Effector memory CD4-positive, alpha-beta T cell (primary cell): Measurements from ENCODE around the gene MCU.
"Not testable (repeated sequence)": the region's sequence is repeated elsewhere in the genome, so short reads cannot be mapped to it uniquely, and the experiment has no call there.

Experiments used
- DNase-seq, 3 donors: peaks; one replicate each; pipeline ENCODE4 v3.0.0-alpha.2; 2020
- H3K27ac ChIP-seq: 2 replicates; pipeline ENCODE4 v1.7.0; 2013; ENCODE audit warnings: mild to moderate bottlenecking, low read length, moderate library complexity; ENCODE audit not compliant: insufficient read depth, poor library complexity, severe bottlenecking
- H3K27me3 ChIP-seq: replicated peaks from 2 replicates; pipeline ENCODE4 v1.7.0; 2013; ENCODE audit warnings: mild to moderate bottlenecking, low read length; ENCODE audit not compliant: insufficient read depth, control insufficient read depth, poor library complexity, severe bottlenecking
- H3K36me3 ChIP-seq: 2 replicates; pipeline ENCODE4 v1.7.0; 2013; ENCODE audit warnings: mild to moderate bottlenecking, low read length, moderate library complexity; ENCODE audit not compliant: control insufficient read depth, insufficient read depth
- H3K4me1 ChIP-seq: 2 replicates; pipeline ENCODE4 v1.7.0; 2013; ENCODE audit warnings: low read length, mild to moderate bottlenecking; ENCODE audit not compliant: control insufficient read depth, insufficient read depth, poor library complexity, severe bottlenecking
- H3K4me3 ChIP-seq: 2 replicates; pipeline ENCODE4 v1.7.0; 2013; ENCODE audit warnings: low read length, low read depth, mild to moderate bottlenecking; ENCODE audit not compliant: insufficient read depth, poor library complexity, severe bottlenecking
- H3K9me3 ChIP-seq: 2 replicates; pipeline ENCODE4 v1.7.0; 2013; ENCODE audit warnings: mild to moderate bottlenecking, low read length, moderate library complexity; ENCODE audit not compliant: control insufficient read depth

Gene MCU

DNA sequence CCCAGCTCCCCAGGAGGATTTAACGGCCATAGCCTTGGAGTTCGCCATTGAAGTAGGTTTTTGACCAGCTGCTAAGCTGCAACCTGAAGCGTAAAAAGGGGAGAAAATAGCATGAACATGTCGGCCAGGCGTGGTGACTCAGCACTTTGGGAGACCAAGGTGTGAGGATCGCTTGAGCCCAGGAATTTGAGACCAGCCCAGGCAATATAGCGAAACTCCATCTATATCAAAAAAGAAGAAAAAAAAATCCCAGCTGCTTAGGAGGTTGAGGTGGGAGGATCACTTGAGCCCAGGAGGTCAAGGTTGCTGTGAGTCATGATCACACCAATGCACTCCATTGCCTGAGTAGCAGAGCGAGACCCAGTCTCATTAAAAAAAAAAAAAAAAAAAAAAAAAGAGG, 32.2 kb upstream of the MCU start:
- no peaks in the 10 kb centered on the region for H3K36me3 ChIP-seq
- no peaks in the 10 kb centered on the region for H3K9me3 ChIP-seq
- no peak for DNase-seq
- no peaks in the 10 kb centered on the region for H3K4me1 ChIP-seq
- no peak overlapping the region for H3K4me3 ChIP-seq
- H3K27me3 ChIP-seq, result no peaks in the 10 kb centered on the region
- H3K27ac ChIP-seq, result no peak overlapping the region

DNA sequence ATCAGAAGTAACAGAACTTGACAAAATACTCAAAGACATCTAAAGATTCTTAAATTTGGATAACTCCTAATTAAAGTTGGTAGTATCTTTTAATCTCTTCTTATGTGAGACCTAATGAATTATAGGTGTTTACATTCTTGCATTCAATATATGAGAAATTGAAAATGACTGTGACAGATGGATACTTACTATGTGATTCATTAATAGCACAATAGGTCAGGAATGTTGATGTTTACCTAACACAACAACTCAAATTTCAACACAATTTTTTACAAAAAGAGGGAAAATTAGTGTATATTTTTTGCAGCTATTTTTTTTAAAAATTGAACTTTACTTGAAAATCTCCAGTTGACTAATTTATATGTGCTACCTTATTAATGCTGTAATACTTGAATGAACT, 31.7 kb upstream of the MCU start:
- H3K9me3 ChIP-seq, result no peaks in the 10 kb centered on the region
- H3K36me3 ChIP-seq, result no peaks in the 10 kb centered on the region
- DNase-seq, result no peak
- H3K4me3 ChIP-seq, result no peak overlapping the region
- H3K27me3 ChIP-seq, result no peaks in the 10 kb centered on the region
- H3K4me1 ChIP-seq, result no peaks in the 10 kb centered on the region
- no peak overlapping the region for H3K27ac ChIP-seq

GRCh38 chr10:72661431-72661830, 30.5 kb upstream of the MCU start:
- Histone ChIP-seq H3K36me3 (no peaks in the 10 kb centered on the region), H3K27me3 (no peaks in the 10 kb centered on the region), H3K27ac (no peak overlapping the region), H3K9me3 (no peaks in the 10 kb centered on the region), H3K4me3 (no peak overlapping the region), H3K4me1 (no peaks in the 10 kb centered on the region)
- DNase-seq, result no peak

GRCh38 chr10:72663971-72664370, 28.0 kb upstream of the MCU start:
- Histone ChIP-seq H3K27me3 (no peaks in the 10 kb centered on the region), H3K4me1 (no peaks in the 10 kb centered on the region), H3K27ac (no peak overlapping the region), H3K4me3 (no peak overlapping the region), H3K36me3 (no peaks in the 10 kb centered on the region), H3K9me3 (no peaks in the 10 kb centered on the region)
- no peak for DNase-seq

DNA sequence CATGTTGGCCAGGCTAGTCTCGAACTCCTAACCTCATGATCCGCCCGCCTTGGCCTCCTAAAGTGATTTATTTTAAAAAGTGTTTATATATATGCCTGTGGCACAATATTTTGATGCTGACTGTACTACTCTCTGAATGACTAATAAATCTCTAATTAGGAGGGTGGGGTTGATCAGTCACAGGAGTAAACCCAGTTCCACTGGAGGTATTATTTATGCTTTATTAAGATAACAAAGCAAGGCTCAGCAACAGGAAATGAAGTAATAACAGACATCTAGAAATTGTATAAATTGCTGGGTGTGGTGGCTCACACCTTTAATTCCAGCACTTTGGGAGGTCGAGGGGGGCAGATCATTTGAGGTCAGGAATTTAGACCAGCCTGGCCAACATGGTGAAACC, 26.0 kb upstream of the MCU start:
- Histone ChIP-seq H3K4me1 (no peaks in the 10 kb centered on the region), H3K27ac (no peak overlapping the region), H3K36me3 (no peaks in the 10 kb centered on the region), H3K4me3 (no peak overlapping the region), H3K27me3 (no peaks in the 10 kb centered on the region), H3K9me3 (no peaks in the 10 kb centered on the region)
- DNase-seq, result no peak

DNA sequence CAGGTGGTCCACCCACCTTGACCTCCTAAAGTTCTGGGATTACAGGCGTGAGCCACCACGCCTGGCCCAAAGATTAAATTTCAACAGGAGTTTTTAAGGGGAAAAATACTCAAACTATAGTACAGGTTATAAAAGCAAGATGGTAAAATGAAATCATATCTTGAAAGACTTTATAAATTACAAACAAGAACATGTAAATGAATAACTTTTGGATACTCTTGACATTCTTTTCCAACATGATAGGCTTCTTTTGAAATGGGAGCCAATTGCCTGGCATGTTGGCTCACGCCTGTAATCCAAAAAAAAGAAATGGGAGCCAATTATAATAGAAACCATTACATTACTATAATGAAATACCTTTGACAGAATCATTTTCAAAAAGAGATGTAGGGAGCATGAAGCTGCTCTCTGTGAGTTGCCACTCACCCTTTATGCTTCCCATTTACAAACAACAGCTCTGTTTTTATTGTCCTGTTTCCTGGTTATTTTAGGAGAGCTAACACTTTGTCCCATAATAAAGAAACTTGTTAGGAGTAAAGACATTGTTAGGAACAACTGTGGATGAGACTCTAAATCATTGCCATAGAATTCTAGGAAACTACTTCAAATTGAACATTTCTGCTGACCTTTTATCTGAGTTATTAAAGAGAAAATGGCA, 24.6 kb upstream of the MCU start:
- no peak overlapping the region for H3K4me3 ChIP-seq
- DNase-seq, result no peak
- H3K9me3 ChIP-seq, result no peaks in the 10 kb centered on the region
- no peaks in the 10 kb centered on the region for H3K4me1 ChIP-seq
- no peaks in the 10 kb centered on the region for H3K36me3 ChIP-seq
- H3K27me3 ChIP-seq, result no peaks in the 10 kb centered on the region
- H3K27ac ChIP-seq, result no peak overlapping the region

- no peak overlapping the region for H3K27ac ChIP-seq
- H3K36me3 ChIP-seq, result no peaks in the 10 kb centered on the region
- no peaks in the 10 kb centered on the region for H3K4me1 ChIP-seq
- H3K27me3 ChIP-seq, result no peaks in the 10 kb centered on the region
- DNase-seq, result no peak
- no peak overlapping the region for H3K4me3 ChIP-seq
- H3K9me3 ChIP-seq, result no peaks in the 10 kb centered on the region
These were observed 18.7 kb upstream of the MCU start for GRCh38 chr10:72673280-72673679.

- H3K27ac ChIP-seq, H3K27me3 ChIP-seq, H3K4me3 ChIP-seq, H3K9me3 ChIP-seq, H3K4me1 ChIP-seq, DNase-seq, H3K36me3 ChIP-seq: not testable (repeated sequence)
These were observed 17.8 kb upstream of the MCU start for GRCh38 chr10:72674174-72674573.

GRCh38 chr10:72679838-72680241, 12.1 kb upstream of the MCU start:
- H3K4me3 ChIP-seq, result no peak overlapping the region
- no peak for DNase-seq
- H3K36me3 ChIP-seq, result no peaks in the 10 kb centered on the region
- no peaks in the 10 kb centered on the region for H3K9me3 ChIP-seq
- no peak overlapping the region for H3K27ac ChIP-seq
- no peaks in the 10 kb centered on the region for H3K4me1 ChIP-seq
- H3K27me3 ChIP-seq, result no peaks in the 10 kb centered on the region

DNA sequence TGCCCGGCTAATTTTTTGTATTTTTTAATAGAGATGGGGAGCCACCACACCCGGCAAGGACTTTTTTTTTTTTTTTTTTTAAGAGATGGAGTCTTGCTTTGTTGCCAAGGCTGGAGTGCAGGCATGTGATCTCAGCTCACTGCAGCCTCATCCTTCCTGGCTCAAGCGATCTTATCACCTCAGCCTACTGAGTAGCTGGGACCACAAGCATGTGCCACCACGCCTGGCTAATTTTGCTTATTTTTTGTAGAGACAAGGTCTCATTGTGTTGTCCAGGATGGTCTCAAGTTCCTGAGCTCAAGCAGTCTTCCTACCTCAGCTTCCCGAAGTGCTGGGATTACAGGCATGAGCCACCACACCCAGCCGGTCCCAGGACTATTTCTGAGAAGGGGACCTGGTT, 9.3 kb upstream of the MCU start:
- Histone ChIP-seq H3K36me3 (no peaks in the 10 kb centered on the region), H3K27ac (no peak overlapping the region), H3K27me3 (no peaks in the 10 kb centered on the region), H3K4me3 (no peak overlapping the region), H3K9me3 (no peaks in the 10 kb centered on the region), H3K4me1 (no peaks in the 10 kb centered on the region)
- no peak for DNase-seq
